ENCODE measurements around the gene CTBP1.

CTBP1 gene

DNA sequence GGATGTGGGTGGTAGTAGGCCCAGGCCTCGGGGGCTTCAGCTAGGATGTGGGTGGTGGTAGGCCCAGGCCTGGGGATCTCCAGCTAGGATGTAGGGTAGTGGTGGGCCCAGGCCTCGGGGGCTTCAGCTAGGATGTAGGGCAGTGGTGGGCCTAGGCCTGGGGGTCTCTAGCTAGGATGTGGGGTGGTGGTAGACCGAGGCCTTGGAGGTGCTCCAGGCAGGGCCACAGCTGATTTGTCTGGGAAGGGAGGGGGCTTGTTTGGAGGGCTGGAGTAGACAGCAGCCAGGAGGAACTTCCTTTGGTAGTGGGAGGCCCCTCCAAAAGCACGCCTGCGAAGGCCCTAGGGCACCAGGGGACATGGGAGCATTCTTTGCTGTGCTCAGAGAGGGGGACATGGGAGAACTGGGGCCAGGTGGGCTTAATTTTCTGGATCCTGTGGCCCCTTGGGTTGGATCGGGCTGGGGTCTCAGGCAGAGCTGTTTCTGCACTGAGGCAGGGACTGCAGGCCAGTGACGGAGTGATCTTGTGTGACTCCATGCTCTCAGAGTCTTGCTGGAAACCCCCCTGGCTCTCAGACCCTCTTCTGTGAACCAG is 73.2 kb downstream of the CTBP1 start:
- Histone ChIP-seq H3K79me2 (ENCODE audit: insufficient read depth, low read length) (no peaks in the 10 kb centered on the region), H3K4me2 (ENCODE audit: low read length) (no peak overlapping the region), H4K20me1 (ENCODE audit: insufficient read depth, low read length) (no peaks in the 10 kb centered on the region), H3K9ac (ENCODE audit: low read length) (no peak overlapping the region), H3K27ac (ENCODE audit: low read depth, low read length, poor library complexity, severe bottlenecking) (no peak overlapping the region), H3K36me3 (ENCODE audit: insufficient read depth, low read length) (no peaks in the 10 kb centered on the region), H3F3A (ENCODE audit: insufficient read depth, low read length) (no peaks in the 10 kb centered on the region), H3K4me3 (ENCODE audit: low read depth, low read length, poor library complexity, severe bottlenecking) (no peak overlapping the region), H3K9me2 (ENCODE audit: low read depth, low read length) (no peaks in the 10 kb centered on the region), H2AFZ (ENCODE audit: low read length) (no peak overlapping the region), H3K27me3 (ENCODE audit: insufficient read depth, low read length) (no peaks in the 10 kb centered on the region), H3K9me3 (ENCODE audit: low read length) (0 out of 2 replicates have a peak, but pooled peaks cover 4% of the 10 kb centered on the region), H3K4me1 (ENCODE audit: insufficient read depth, low read length, severe bottlenecking) (no peaks in the 10 kb centered on the region)
- TF ChIP-seq, protein P1, sequence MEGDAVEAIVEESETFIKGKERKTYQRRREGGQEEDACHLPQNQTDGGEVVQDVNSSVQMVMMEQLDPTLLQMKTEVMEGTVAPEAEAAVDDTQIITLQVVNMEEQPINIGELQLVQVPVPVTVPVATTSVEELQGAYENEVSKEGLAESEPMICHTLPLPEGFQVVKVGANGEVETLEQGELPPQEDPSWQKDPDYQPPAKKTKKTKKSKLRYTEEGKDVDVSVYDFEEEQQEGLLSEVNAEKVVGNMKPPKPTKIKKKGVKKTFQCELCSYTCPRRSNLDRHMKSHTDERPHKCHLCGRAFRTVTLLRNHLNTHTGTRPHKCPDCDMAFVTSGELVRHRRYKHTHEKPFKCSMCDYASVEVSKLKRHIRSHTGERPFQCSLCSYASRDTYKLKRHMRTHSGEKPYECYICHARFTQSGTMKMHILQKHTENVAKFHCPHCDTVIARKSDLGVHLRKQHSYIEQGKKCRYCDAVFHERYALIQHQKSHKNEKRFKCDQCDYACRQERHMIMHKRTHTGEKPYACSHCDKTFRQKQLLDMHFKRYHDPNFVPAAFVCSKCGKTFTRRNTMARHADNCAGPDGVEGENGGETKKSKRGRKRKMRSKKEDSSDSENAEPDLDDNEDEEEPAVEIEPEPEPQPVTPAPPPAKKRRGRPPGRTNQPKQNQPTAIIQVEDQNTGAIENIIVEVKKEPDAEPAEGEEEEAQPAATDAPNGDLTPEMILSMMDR (IDR thresholded peaks at IDR 0.05; ENCODE audit: low read length): no peak
- no peak for TF ChIP-seq EZH2 (IDR thresholded peaks at IDR 0.05; ENCODE audit: borderline replicate concordance, low read length)

DNA sequence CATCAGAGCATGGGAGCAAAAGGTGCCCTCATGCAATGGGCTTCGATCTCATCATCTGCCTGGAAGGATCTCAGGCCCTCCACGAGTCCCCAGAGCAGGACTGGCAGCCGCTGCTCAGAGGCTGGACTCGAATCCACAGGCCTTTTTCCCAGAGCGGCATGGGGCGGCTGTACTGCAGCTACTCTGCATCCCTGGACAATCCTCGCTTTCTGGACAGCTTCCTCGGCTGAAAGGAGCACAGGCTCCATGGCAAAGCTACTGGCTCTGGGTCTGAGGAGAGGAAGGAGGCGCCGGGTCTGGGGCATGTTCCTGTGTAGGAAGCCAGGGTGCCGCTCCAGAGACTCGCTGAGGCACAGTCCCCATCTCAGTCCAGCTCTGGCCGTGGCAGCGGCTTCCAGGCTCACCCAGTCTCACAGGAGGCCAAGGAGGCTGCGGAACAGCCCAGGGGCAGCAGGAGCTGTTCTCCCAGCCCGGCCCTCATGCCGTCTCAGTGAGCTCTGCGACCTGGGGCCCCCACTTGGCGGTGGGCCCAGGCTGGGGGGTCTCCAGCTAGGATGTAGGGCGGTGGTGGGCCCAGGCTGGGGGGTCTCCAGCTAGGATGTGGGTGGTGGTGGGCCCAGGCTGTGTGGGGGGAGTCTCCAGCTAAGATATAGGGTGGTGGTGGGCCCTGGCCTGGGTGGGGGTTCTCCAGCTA is 73.8 kb downstream of the CTBP1 start:
- H3K9ac ChIP-seq (ENCODE audit: low read length): no peak overlapping the region
- no peak overlapping the region for H2AFZ ChIP-seq (ENCODE audit: low read length)
- H3K9me2 ChIP-seq (ENCODE audit: low read depth, low read length): no peaks in the 10 kb centered on the region
- H3K36me3 ChIP-seq (ENCODE audit: insufficient read depth, low read length): no peaks in the 10 kb centered on the region
- H3K79me2 ChIP-seq (ENCODE audit: insufficient read depth, low read length): no peaks in the 10 kb centered on the region
- no peaks in the 10 kb centered on the region for H3F3A ChIP-seq (ENCODE audit: insufficient read depth, low read length)
- no peaks in the 10 kb centered on the region for H4K20me1 ChIP-seq (ENCODE audit: insufficient read depth, low read length)
- no peak overlapping the region for H3K27ac ChIP-seq (ENCODE audit: low read depth, low read length, poor library complexity, severe bottlenecking)
- H3K4me1 ChIP-seq (ENCODE audit: insufficient read depth, low read length, severe bottlenecking): no peaks in the 10 kb centered on the region
- H3K4me3 ChIP-seq (ENCODE audit: low read depth, low read length, poor library complexity, severe bottlenecking): no peak overlapping the region
- H3K9me3 ChIP-seq (ENCODE audit: low read length): no peaks in the 10 kb centered on the region
- TF ChIP-seq EZH2 (IDR thresholded peaks at IDR 0.05; ENCODE audit: borderline replicate concordance, low read length): no peak
- TF ChIP-seq, protein P1 (IDR thresholded peaks at IDR 0.05; ENCODE audit: low read length): no peak
- no peaks in the 10 kb centered on the region for H3K27me3 ChIP-seq (ENCODE audit: insufficient read depth, low read length)
- H3K4me2 ChIP-seq (ENCODE audit: low read length): no peak overlapping the region

DNA sequence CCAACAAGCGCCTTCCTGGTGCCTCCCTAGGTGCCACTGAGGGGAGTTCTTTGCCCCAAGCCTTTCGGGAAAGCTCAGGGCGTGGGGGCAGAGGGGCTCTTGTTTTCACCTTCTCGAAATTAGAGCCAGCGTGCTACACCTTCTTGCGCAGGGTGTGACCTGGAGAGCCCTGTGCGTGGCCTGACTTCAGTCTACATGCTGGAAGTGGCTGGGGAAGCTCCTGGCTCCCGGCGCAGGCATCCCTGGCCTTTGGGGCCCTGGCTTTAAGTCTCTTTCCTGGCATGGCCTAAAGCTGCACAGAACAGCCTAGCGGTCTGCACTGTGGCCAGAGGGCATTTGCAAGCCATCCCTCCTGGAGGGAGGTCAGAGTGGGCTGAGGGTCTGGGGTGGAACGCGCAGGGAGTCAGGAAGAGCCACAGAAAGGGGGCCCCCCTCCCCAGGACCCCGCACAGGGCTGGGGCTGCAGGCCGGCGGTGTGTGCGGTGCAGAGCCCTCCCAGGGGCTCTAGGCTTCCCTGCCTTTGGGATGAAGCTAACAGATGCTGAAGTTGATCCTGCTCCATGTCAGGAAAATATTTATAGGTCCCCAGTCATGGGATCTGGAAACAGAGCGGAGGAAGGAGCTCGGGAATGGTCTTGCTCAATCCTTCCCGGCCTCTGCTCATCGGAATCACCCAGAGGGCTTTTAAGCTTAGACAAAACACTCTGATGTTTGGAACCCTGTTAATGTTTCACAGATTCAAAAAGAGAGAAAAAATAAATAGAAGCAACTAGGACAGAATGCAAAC is 75.8 kb downstream of the CTBP1 start:
- no peaks in the 10 kb centered on the region for H3K4me1 ChIP-seq (ENCODE audit: insufficient read depth, low read length, severe bottlenecking)
- no peaks in the 10 kb centered on the region for H4K20me1 ChIP-seq (ENCODE audit: insufficient read depth, low read length)
- TF ChIP-seq, protein P1 (IDR thresholded peaks at IDR 0.05; ENCODE audit: low read length): no peak
- no peak for TF ChIP-seq EZH2 (IDR thresholded peaks at IDR 0.05; ENCODE audit: borderline replicate concordance, low read length)
- no peak overlapping the region for H3K4me2 ChIP-seq (ENCODE audit: low read length)
- H3K36me3 ChIP-seq (ENCODE audit: insufficient read depth, low read length): no peaks in the 10 kb centered on the region
- H3F3A ChIP-seq (ENCODE audit: insufficient read depth, low read length): no peaks in the 10 kb centered on the region
- H3K9ac ChIP-seq (ENCODE audit: low read length): no peak overlapping the region
- H3K4me3 ChIP-seq (ENCODE audit: low read depth, low read length, poor library complexity, severe bottlenecking): no peak overlapping the region
- no peaks in the 10 kb centered on the region for H3K9me3 ChIP-seq (ENCODE audit: low read length)
- H3K9me2 ChIP-seq (ENCODE audit: low read depth, low read length): no peaks in the 10 kb centered on the region
- H2AFZ ChIP-seq (ENCODE audit: low read length): no peak overlapping the region
- H3K27ac ChIP-seq (ENCODE audit: low read depth, low read length, poor library complexity, severe bottlenecking): no peak overlapping the region
- H3K27me3 ChIP-seq (ENCODE audit: insufficient read depth, low read length): no peaks in the 10 kb centered on the region
- no peaks in the 10 kb centered on the region for H3K79me2 ChIP-seq (ENCODE audit: insufficient read depth, low read length)

Data from OCI-LY1 (cell line).